Sigmoid colon (tissue), 7 donors: ENCODE data around the gene ANKRD13C. TPM values are rescaled to one million over a fixed set of nuclear protein-coding genes. Genes with fewer than 3 reads are reported as not detected.

Source experiments
- DNase-seq: peaks from one replicate; pipeline ENCODE4 v3.0.0-alpha.2; 2019
- H3K27ac ChIP-seq, 4 donors: fragments of 200-600 bp; sonication (generic); one replicate each; pipeline ENCODE4 v1.5.1; 2016 to 2019; ENCODE audit warnings: mild to moderate bottlenecking in 1 of 4
- H3K27me3 ChIP-seq, 3 donors: fragments of 200-600 bp; sonication (generic); one replicate each; pipeline ENCODE4 v1.5.1; 2019; ENCODE audit warnings: mild to moderate bottlenecking in 1 of 3
- H3K36me3 ChIP-seq, 4 donors: fragments of 200-600 bp; sonication (generic); one replicate each; pipeline ENCODE4 v1.5.1; 2016 to 2019
- H3K4me1 ChIP-seq, 4 donors: fragments of 200-600 bp; sonication (generic); one replicate each; pipeline ENCODE4 v1.5.1; 2017 to 2019
- H3K4me3 ChIP-seq, 4 donors: fragments of 200-600 bp; sonication (generic); one replicate each; pipeline ENCODE4 v1.5.1; 2017 to 2019; ENCODE audit warnings: mild to moderate bottlenecking in 2 of 4, moderate library complexity in 1 of 4
- H3K9me3 ChIP-seq, 4 donors: fragments of 200-600 bp in 3 of 4; sonication (generic) in 3 of 4; one replicate each; pipeline versions ENCODE4 v1.5.1 to v1.6.1; 2013 to 2019
- CTCF ChIP-seq, 4 experiments: fragments of 450-650 bp in 3 of 4; fragments of 200-600 bp in 1 of 4; IDR thresholded peaks; one replicate each; pipeline ENCODE4 v1.5.1; 2016 to 2019; ENCODE audit warnings: antibody characterized with exemption in 4 of 4, mild to moderate bottlenecking in 3 of 4, moderate library complexity in 2 of 4
- EP300 ChIP-seq, 4 donors: sonication (generic); formaldehyde crosslinking; IDR thresholded peaks; one replicate each; pipeline ENCODE4 v1.6.1; 2017; ENCODE audit warnings: antibody characterized with exemption in 4 of 4
- POLR2A ChIP-seq, 2 donors: fragments of 450-650 bp; IDR thresholded peaks; one replicate each; pipeline ENCODE4 v1.6.1; 2016; ENCODE audit warnings: antibody characterized with exemption in 2 of 2, mild to moderate bottlenecking in 2 of 2, moderate library complexity in 2 of 2
- POLR2AphosphoS5 ChIP-seq, 4 donors: sonication (generic); formaldehyde crosslinking; IDR thresholded peaks; one replicate each; pipeline ENCODE4 v1.6.1; 2017; ENCODE audit warnings: antibody characterized with exemption in 4 of 4
- WGBS, 2 donors: extraction: QIAGEN DNeasy Blood & Tissue Kit; methylation state at CpG; one replicate each; pipeline ENCODE4 v1.1.7; 2013; 5-methylcytosine and 5-hydroxymethylcytosine counted together
- intact Hi-C: fragments of 100-400 bp; cut with DNase I; formaldehyde crosslinking; loops from one replicate; pipeline ENCODE4 v1.15.1; 2023
- polyA plus RNA-seq, 3 donors: library from polyadenylated mRNA; stranded (reverse); fragments of 200-250 nt; gene quantifications; one replicate each; pipeline ENCODE4 v1.2.3, GENCODE V29; 2013
- total RNA-seq, 4 donors: library from RNA; depleted of rRNA; stranded (reverse); fragments of >200 nt; gene quantifications; one replicate each; pipeline ENCODE4 v1.1.0, GENCODE V29; 2016
- donor health status: healthy with polysubstance abuse.
- donor health status: Bipolar disorder and iron deficiency.
- donor health status: healthy.

Gene ANKRD13C
- total and polyA plus RNA-seq, 7 donors: 10.6 to 34.2 (median 22.8) TPM

- 93 to 96% methylated on average over 7 of the region's 7 CpGs for WGBS, 2 donors
- Histone ChIP-seq H3K27ac (no peak overlapping the region), H3K4me1 (peaks cover 0 to 7% (median 0%) of the 10 kb centered on the region in 4 donors), H3K27me3 (no peaks in the 10 kb centered on the region), H3K36me3 (peaks cover 0 to 9% (median 0%) of the 10 kb centered on the region in 4 donors), H3K9me3 (no peaks in the 10 kb centered on the region), H3K4me3 (no peak overlapping the region)
- no peak for DNase-seq
- intact Hi-C loops: no loop called here
- TF ChIP-seq EP300 (IDR thresholded peaks at IDR 0.05): no peak
- no peak for TF ChIP-seq CTCF (IDR thresholded peaks at IDR 0.05)
- no peak for TF ChIP-seq POLR2AphosphoS5 (IDR thresholded peaks at IDR 0.05)
- TF ChIP-seq POLR2A (IDR thresholded peaks at IDR 0.05): no peak
These were observed 27.0 kb downstream of the ANKRD13C start for GRCh38 chr1:70327306-70328076.

- Histone ChIP-seq H3K27ac (no peak overlapping the region), H3K4me3 (no peak overlapping the region), H3K9me3 (no peaks in the 10 kb centered on the region), H3K4me1 (no peaks in the 10 kb centered on the region), H3K36me3 (peaks cover 0 to 9% (median 0%) of the 10 kb centered on the region in 4 donors), H3K27me3 (no peaks in the 10 kb centered on the region)
- DNase-seq: no peak
- intact Hi-C loops: no loop called here
- TF ChIP-seq POLR2AphosphoS5 (IDR thresholded peaks at IDR 0.05) (no peak), CTCF (IDR thresholded peaks at IDR 0.05) (no peak), POLR2A (IDR thresholded peaks at IDR 0.05) (no peak), EP300 (IDR thresholded peaks at IDR 0.05) (no peak)
- WGBS, 2 donors: 93 to 94% methylated on average over 1 of the region's 1 CpG
These were observed 29.8 kb downstream of the ANKRD13C start for GRCh38 chr1:70324683-70325082.

- no peaks in the 10 kb centered on the region for H3K4me1 ChIP-seq
- peaks cover 0 to 15% (median 0%) of the 10 kb centered on the region in 4 donors for H3K36me3 ChIP-seq
- no peaks in the 10 kb centered on the region for H3K9me3 ChIP-seq
- H3K27me3 ChIP-seq: no peaks in the 10 kb centered on the region
- no peak overlapping the region for H3K27ac ChIP-seq
- no peak for DNase-seq
- no peak overlapping the region for H3K4me3 ChIP-seq
- TF ChIP-seq CTCF (IDR thresholded peaks at IDR 0.05) (no peak), EP300 (IDR thresholded peaks at IDR 0.05) (no peak), POLR2AphosphoS5 (IDR thresholded peaks at IDR 0.05) (no peak), POLR2A (IDR thresholded peaks at IDR 0.05) (no peak)
- intact Hi-C loops: no loop called here
These were observed 34.8 kb downstream of the ANKRD13C start for GRCh38 chr1:70319750-70320149.

- no peak for TF ChIP-seq CTCF (IDR thresholded peaks at IDR 0.05)
- TF ChIP-seq EP300 (IDR thresholded peaks at IDR 0.05): no peak
- TF ChIP-seq POLR2A (IDR thresholded peaks at IDR 0.05): no peak
- TF ChIP-seq POLR2AphosphoS5 (IDR thresholded peaks at IDR 0.05): no peak
- no peak for DNase-seq
- 8 to 28% methylated on average over 1 of the region's 1 CpG for WGBS, 2 donors
- Histone ChIP-seq H3K36me3 (peaks cover 0 to 18% (median 0%) of the 10 kb centered on the region in 4 donors), H3K9me3 (no peaks in the 10 kb centered on the region), H3K4me1 (no peaks in the 10 kb centered on the region), H3K27me3 (no peaks in the 10 kb centered on the region), H3K4me3 (no peak overlapping the region), H3K27ac (no peak overlapping the region)
- intact Hi-C loops: no loop called here
These were observed 36.3 kb downstream of the ANKRD13C start for GRCh38 chr1:70318191-70318590.
